Endothelial cell (in vitro differentiated cells): ENCODE results near the gene SEC61A2. TPM values are rescaled to one million over a fixed set of nuclear protein-coding genes. Genes with fewer than 3 reads are reported as not detected.

ENCODE experiments used
- DNase-seq: peaks from one replicate; pipeline ENCODE4 v3.0.0; 2021; ENCODE audit warnings: low spot score
- H3K27ac Mint-ChIP-seq: one replicate; pipeline ENCODE4 v1.8.0; 2021; ENCODE audit warnings: mixed read lengths, inconsistent platforms; ENCODE audit not compliant: unreplicated experiment
- H3K27me3 Mint-ChIP-seq: one replicate; pipeline ENCODE4 v1.8.0; 2021; ENCODE audit warnings: mild to moderate bottlenecking, moderate library complexity, mixed read lengths, inconsistent platforms; ENCODE audit not compliant: unreplicated experiment
- H3K36me3 Mint-ChIP-seq: one replicate; pipeline ENCODE4 v1.8.0; 2021; ENCODE audit warnings: mild to moderate bottlenecking, low read depth, mixed read lengths, inconsistent platforms; ENCODE audit not compliant: unreplicated experiment
- H3K4me1 Mint-ChIP-seq: one replicate; pipeline ENCODE4 v1.8.0; 2021; ENCODE audit warnings: mild to moderate bottlenecking, mixed read lengths, inconsistent platforms; ENCODE audit not compliant: unreplicated experiment
- H3K4me3 Mint-ChIP-seq: one replicate; pipeline ENCODE4 v1.8.0; 2021; ENCODE audit warnings: mild to moderate bottlenecking, mixed read lengths, inconsistent platforms; ENCODE audit not compliant: unreplicated experiment
- H3K9me3 Mint-ChIP-seq: one replicate; pipeline ENCODE4 v1.8.0; 2021; ENCODE audit warnings: mixed read lengths, inconsistent platforms; ENCODE audit not compliant: unreplicated experiment
- total RNA-seq: library from RNA; stranded (reverse); fragmentation: NEBNext Ultra II Directional; extraction: Animal tissue kit (Norgen Biotek cat#: 25700); gene quantifications from one replicate; pipeline ENCODE4 v1.2.1, GENCODE V29; 2021; ENCODE audit not compliant: unreplicated experiment
- TF ChIP-seq, protein P1 (sequence below): fragments of 200-600 bp; sonication (generic); IDR thresholded peaks from one replicate; pipeline ENCODE4 v1.5.0; 2021; ENCODE audit warnings: antibody characterized with exemption; ENCODE audit not compliant: unreplicated experiment

The SEC61A2 gene
- total RNA-seq, 1 donor from 2014 or later = 9.9 TPM

DNA sequence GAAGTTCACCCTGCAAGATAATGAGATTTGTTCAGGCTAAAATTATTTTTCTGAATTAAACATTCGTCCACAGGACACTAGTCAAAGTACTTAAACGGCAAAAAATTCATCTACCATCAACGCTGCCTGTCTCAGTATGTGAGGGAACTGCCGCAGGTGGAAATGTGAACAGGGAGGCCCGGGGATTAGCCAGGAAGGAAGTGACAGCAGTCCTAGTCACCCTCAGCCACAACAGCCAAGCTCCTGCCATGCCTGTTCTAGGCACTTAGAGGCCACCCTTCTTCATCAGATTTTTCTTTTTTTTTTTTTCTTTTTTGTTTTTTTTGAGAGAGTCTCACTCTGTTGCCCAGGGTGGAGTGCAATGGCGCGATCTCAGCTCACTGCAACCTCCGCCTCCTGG, 56.8 kb downstream of the SEC61A2 start:
- Mint-ChIP-seq H3K9me3 (no peaks in the 10 kb centered on the region), H3K4me1 (peaks cover 4% of the 10 kb centered on the region), H3K36me3 (peaks cover 13% of the 10 kb centered on the region), H3K27ac (peak overlapping the region; percentile 32), H3K27me3 (no peaks in the 10 kb centered on the region), H3K4me3 (no peak overlapping the region)
- TF ChIP-seq, protein P1, sequence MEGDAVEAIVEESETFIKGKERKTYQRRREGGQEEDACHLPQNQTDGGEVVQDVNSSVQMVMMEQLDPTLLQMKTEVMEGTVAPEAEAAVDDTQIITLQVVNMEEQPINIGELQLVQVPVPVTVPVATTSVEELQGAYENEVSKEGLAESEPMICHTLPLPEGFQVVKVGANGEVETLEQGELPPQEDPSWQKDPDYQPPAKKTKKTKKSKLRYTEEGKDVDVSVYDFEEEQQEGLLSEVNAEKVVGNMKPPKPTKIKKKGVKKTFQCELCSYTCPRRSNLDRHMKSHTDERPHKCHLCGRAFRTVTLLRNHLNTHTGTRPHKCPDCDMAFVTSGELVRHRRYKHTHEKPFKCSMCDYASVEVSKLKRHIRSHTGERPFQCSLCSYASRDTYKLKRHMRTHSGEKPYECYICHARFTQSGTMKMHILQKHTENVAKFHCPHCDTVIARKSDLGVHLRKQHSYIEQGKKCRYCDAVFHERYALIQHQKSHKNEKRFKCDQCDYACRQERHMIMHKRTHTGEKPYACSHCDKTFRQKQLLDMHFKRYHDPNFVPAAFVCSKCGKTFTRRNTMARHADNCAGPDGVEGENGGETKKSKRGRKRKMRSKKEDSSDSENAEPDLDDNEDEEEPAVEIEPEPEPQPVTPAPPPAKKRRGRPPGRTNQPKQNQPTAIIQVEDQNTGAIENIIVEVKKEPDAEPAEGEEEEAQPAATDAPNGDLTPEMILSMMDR = no peak
- DNase-seq = no peak

DNA sequence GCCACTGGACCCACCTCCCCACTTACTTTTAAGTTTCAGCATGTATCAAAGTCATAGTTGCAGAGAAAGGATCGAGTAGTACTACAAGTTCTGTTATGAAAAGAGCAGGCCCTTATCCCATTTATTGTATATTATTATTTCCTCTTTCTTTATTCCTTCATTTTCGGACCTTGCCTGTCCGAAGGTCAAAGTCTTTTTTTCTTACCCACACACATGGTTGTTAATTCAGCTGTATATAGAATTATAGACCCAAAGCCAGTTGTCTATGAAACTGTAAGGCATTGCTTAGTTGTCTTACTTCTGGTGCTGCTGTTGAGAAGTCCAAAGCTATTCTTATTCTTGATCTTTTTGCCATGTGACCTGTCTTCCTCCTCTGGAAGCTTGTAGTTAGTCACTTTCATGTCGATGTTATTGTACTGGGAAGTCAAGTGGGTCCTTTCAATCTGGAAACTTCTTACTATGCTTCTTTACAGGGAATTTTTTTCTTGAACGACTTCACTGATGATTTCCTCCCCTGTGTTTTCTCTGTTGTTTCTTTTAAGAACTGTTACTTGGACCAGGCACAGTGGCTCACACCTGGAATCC, 57.9 kb downstream of the SEC61A2 start:
- Mint-ChIP-seq H3K4me1 (peaks cover 4% of the 10 kb centered on the region), H3K36me3 (peaks cover 11% of the 10 kb centered on the region), H3K9me3 (no peaks in the 10 kb centered on the region), H3K4me3 (peak overlapping the region; percentile 11), H3K27ac (no peak overlapping the region), H3K27me3 (no peaks in the 10 kb centered on the region)
- no peak for DNase-seq
- TF ChIP-seq, protein P1 = no peak

DNA sequence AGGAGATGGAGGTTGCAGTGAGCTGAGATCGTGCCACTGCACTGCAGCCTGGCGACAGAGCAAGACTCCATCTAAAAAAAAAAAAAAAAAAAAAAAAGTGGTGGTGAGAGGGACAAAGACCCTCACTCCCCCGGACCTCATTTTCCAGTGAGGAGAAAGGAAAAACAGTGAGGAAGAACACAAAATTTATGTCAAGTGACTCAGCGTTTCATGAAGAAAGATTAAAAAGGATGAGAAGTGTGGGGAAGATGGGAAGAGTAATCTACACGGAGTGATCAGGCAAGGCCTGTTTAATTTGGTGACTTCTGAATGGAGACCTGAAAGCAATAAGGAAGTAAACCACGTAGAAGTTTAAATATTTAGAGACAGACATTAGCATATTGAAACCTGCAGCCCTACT, 59.2 kb downstream of the SEC61A2 start:
- Mint-ChIP-seq H3K27me3 (no peaks in the 10 kb centered on the region), H3K27ac (no peak overlapping the region), H3K4me1 (peaks cover 4% of the 10 kb centered on the region), H3K36me3 (peaks cover 10% of the 10 kb centered on the region), H3K4me3 (no peak overlapping the region), H3K9me3 (no peaks in the 10 kb centered on the region)
- TF ChIP-seq, protein P1 = no peak
- DNase-seq = no peak

DNA sequence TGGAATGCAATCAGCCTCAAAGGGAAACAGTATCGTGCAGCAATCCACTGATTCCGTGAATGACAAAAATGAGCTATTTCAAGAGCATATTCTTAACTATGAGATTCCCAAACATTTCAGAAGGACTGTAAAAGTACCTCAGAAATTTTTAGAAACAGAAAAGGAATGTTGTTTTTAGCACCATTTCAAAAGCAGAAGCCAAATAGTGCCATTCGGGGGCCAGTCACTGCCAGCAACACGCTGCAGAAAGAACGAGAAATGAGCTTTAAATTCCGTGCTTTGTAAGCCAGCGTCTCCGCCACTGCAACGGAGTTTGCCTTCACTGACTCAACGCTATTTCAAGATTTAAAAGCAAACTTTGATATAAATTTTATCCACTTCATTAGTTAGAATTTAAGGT, 59.9 kb downstream of the SEC61A2 start:
- no peak for DNase-seq
- no peak overlapping the region for H3K4me3 Mint-ChIP-seq
- H3K4me1 Mint-ChIP-seq = peaks cover 8% of the 10 kb centered on the region
- no peaks in the 10 kb centered on the region for H3K27me3 Mint-ChIP-seq
- H3K36me3 Mint-ChIP-seq = peaks cover 10% of the 10 kb centered on the region
- H3K27ac Mint-ChIP-seq = no peak overlapping the region
- no peaks in the 10 kb centered on the region for H3K9me3 Mint-ChIP-seq
- TF ChIP-seq, protein P1 = no peak

DNA sequence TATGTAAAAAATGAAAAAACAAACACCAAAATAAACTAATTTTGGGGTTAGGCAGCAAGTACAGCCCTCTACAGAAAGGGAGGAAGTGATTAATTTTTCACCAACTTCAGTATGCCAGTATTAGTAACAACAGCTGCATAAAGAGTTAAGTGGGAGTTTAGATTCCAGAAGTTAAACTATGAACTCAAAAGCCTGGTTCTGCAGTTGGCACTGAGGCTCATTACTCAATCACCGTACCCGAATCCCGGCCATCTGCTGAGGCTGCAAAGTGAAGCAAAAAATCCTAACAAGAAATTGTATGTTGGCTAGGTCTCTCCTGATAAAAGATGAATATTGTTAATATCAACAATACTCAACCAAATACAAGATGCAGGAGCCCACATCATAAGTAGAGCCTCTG, 62.2 kb downstream of the SEC61A2 start:
- Mint-ChIP-seq H3K4me3 (no peak overlapping the region), H3K36me3 (peaks cover 4% of the 10 kb centered on the region)
- no peak for DNase-seq

More for the DNA sequence above, 62.2 kb downstream of the SEC61A2 start:
- H3K27me3 Mint-ChIP-seq = peaks cover 6% of the 10 kb centered on the region
- TF ChIP-seq, protein P1 = no peak
- no peak overlapping the region for H3K27ac Mint-ChIP-seq
- no peaks in the 10 kb centered on the region for H3K9me3 Mint-ChIP-seq
- peaks cover 25% of the 10 kb centered on the region for H3K4me1 Mint-ChIP-seq
